ENCODE measurements around the gene SMURF1. TPM values are rescaled to one million over a fixed set of nuclear protein-coding genes. Genes with fewer than 3 reads are reported as not detected.
A peak's percentile ranks its signal among the peaks of the same experiment; 100 is the strongest.

The SMURF1 gene
- total RNA-seq, 1 donor from 2014 or later = 12.1 TPM

GRCh38 chr7:99029466-99030435 lies 114.2 kb downstream of the SMURF1 start:
- peak; percentile 24 to 79 for DNase-seq (ENCODE audit: low read depth in 2 of 2)

GRCh38 chr7:99028261-99028973 lies 115.5 kb downstream of the SMURF1 start:
- no peak for DNase-seq (ENCODE audit: low read depth in 2 of 2)

GRCh38 chr7:99027841-99028240 lies 116.1 kb downstream of the SMURF1 start:
- no peak for DNase-seq (ENCODE audit: low read depth in 2 of 2)

- DNase-seq (ENCODE audit: low read depth in 2 of 2) = no peak
These were observed 116.7 kb downstream of the SMURF1 start for GRCh38 chr7:99027241-99027640.

GRCh38 chr7:99024066-99024465 lies 119.8 kb downstream of the SMURF1 start:
- DNase-seq (ENCODE audit: low read depth in 2 of 2) = no peak

- no peak for DNase-seq (ENCODE audit: low read depth in 2 of 2)
These were observed 121.9 kb downstream of the SMURF1 start for GRCh38 chr7:99021941-99022560.

GRCh38 chr7:99020413-99020715 lies 123.5 kb downstream of the SMURF1 start:
- no peak for DNase-seq (ENCODE audit: low read depth in 2 of 2)

GRCh38 chr7:99019523-99020412 lies 124.1 kb downstream of the SMURF1 start:
- no peak for DNase-seq (ENCODE audit: low read depth in 2 of 2)

GRCh38 chr7:99016196-99016595 lies 127.7 kb downstream of the SMURF1 start:
- no peak for DNase-seq (ENCODE audit: low read depth in 2 of 2)

- DNase-seq (ENCODE audit: low read depth in 2 of 2) = no peak
These were observed 129.6 kb downstream of the SMURF1 start for GRCh38 chr7:99014113-99014985.

GRCh38 chr7:99013266-99014112 lies 130.4 kb downstream of the SMURF1 start:
- DNase-seq (ENCODE audit: low read depth in 2 of 2) = no peak

GRCh38 chr7:99012722-99013121 lies 131.2 kb downstream of the SMURF1 start:
- no peak for DNase-seq (ENCODE audit: low read depth in 2 of 2)

GRCh38 chr7:99011706-99012404 lies 132.1 kb downstream of the SMURF1 start:
- DNase-seq (ENCODE audit: low read depth in 2 of 2) = no peak

- DNase-seq (ENCODE audit: low read depth in 2 of 2) = no peak
These were observed 132.6 kb downstream of the SMURF1 start for GRCh38 chr7:99011341-99011705.

GRCh38 chr7:99010281-99010680 lies 133.6 kb downstream of the SMURF1 start:
- no peak for DNase-seq (ENCODE audit: low read depth in 2 of 2)

GRCh38 chr7:99008921-99009530 lies 134.9 kb downstream of the SMURF1 start:
- DNase-seq (ENCODE audit: low read depth in 2 of 2) = no peak

GRCh38 chr7:99008181-99008631 lies 135.7 kb downstream of the SMURF1 start:
- no peak for DNase-seq (ENCODE audit: low read depth in 2 of 2)

- DNase-seq (ENCODE audit: low read depth in 2 of 2) = no peak
These were observed 137.0 kb downstream of the SMURF1 start for GRCh38 chr7:99006739-99007424.
